ENCODE data around the gene POLR1A.

Gene POLR1A

GRCh38 chr2:86020984-86021383 is 84.7 kb downstream of the POLR1A start (continued):
- no peak for TF ChIP-seq CSRNP3 (CRISPR knock-in tag; IDR thresholded peaks at IDR 0.05)
- TF ChIP-seq GLIS3 (CRISPR knock-in tag; IDR thresholded peaks at IDR 0.05) = no peak
- no peak for TF ChIP-seq ARNTL (CRISPR knock-in tag; IDR thresholded peaks at IDR 0.05; ENCODE audit: borderline replicate concordance, low read depth)
- TF ChIP-seq SNAI2 (CRISPR knock-in tag; IDR thresholded peaks at IDR 0.05) = no peak
- no peak for TF ChIP-seq ISL1 (CRISPR knock-in tag; IDR thresholded peaks at IDR 0.05)

GRCh38 chr2:86019121-86019520 is 86.6 kb downstream of the POLR1A start:
- no peak for TF ChIP-seq TSHZ2 (CRISPR knock-in tag; IDR thresholded peaks at IDR 0.05)
- TF ChIP-seq ESRRG (CRISPR knock-in tag; IDR thresholded peaks at IDR 0.05) = no peak
- no peak for TF ChIP-seq ZNF8 (CRISPR knock-in tag; IDR thresholded peaks at IDR 0.05)
- TF ChIP-seq ZFP30 (CRISPR knock-in tag; IDR thresholded peaks at IDR 0.05) = no peak
- no peak for TF ChIP-seq ARNTL (CRISPR knock-in tag; IDR thresholded peaks at IDR 0.05; ENCODE audit: borderline replicate concordance, low read depth)
- no peak for TF ChIP-seq BACH2 (CRISPR knock-in tag; IDR thresholded peaks at IDR 0.05; ENCODE audit: borderline replicate concordance)
- TF ChIP-seq OSR1 (CRISPR knock-in tag; IDR thresholded peaks at IDR 0.05) = no peak
- TF ChIP-seq ZFP3 (CRISPR knock-in tag; IDR thresholded peaks at IDR 0.05) = no peak
- TF ChIP-seq CSDC2 (CRISPR knock-in tag; IDR thresholded peaks at IDR 0.05) = no peak
- TF ChIP-seq ZC3H10 (CRISPR knock-in tag; IDR thresholded peaks at IDR 0.05) = no peak
- TF ChIP-seq PPARA (CRISPR knock-in tag; IDR thresholded peaks at IDR 0.05; ENCODE audit: borderline replicate concordance) = no peak
- no peak for TF ChIP-seq POU6F1 (CRISPR knock-in tag; IDR thresholded peaks at IDR 0.05; ENCODE audit: borderline replicate concordance, low read depth)
- TF ChIP-seq CREB5 (CRISPR knock-in tag; IDR thresholded peaks at IDR 0.05; ENCODE audit: low read depth) = no peak
- TF ChIP-seq PATZ1 (CRISPR knock-in tag; IDR thresholded peaks at IDR 0.05; ENCODE audit: borderline replicate concordance) = no peak
- TF ChIP-seq RARB (CRISPR knock-in tag; IDR thresholded peaks at IDR 0.05) = no peak

GRCh38 chr2:86017901-86018896 is 87.5 kb downstream of the POLR1A start:
- ATAC-seq = peak; percentile 52
- TF ChIP-seq BACH2 (CRISPR knock-in tag; IDR thresholded peaks at IDR 0.05; ENCODE audit: borderline replicate concordance) (no peak), TCF4 (CRISPR knock-in tag; IDR thresholded peaks at IDR 0.05; ENCODE audit: borderline replicate concordance) (no peak), ISL1 (CRISPR knock-in tag; IDR thresholded peaks at IDR 0.05) (no peak), ZNF70 (CRISPR knock-in tag; IDR thresholded peaks at IDR 0.05) (no peak), ZC3H10 (CRISPR knock-in tag; IDR thresholded peaks at IDR 0.05) (no peak), TSHZ2 (CRISPR knock-in tag; IDR thresholded peaks at IDR 0.05) (no peak), RARB (CRISPR knock-in tag; IDR thresholded peaks at IDR 0.05) (no peak), ARNTL (CRISPR knock-in tag; IDR thresholded peaks at IDR 0.05; ENCODE audit: borderline replicate concordance, low read depth) (no peak), ZFP30 (CRISPR knock-in tag; IDR thresholded peaks at IDR 0.05) (no peak), TOX (CRISPR knock-in tag; IDR thresholded peaks at IDR 0.05; ENCODE audit: borderline replicate concordance) (no peak), ZNF8 (CRISPR knock-in tag; IDR thresholded peaks at IDR 0.05) (no peak), ZFP3 (CRISPR knock-in tag; IDR thresholded peaks at IDR 0.05) (no peak), CREB5 (CRISPR knock-in tag; IDR thresholded peaks at IDR 0.05; ENCODE audit: low read depth) (no peak)

More at GRCh38 chr2:86019121-86019520, 86.6 kb downstream of the POLR1A start:
- no peak for ATAC-seq

Measured in SK-N-SH treated with all-trans-retinoic acid at 6 μM for 48 hours (cell line).